Stimulated activated naive CD8-positive, alpha-beta T cell treated with anti-CD3 and anti-CD28 coated beads, Interleukin-15, Interleukin-2, amounts not matched to agents 100 U/mL and 50 U/mL, for 24 hours (primary cell): ENCODE data around the gene SLC16A8.
"Not testable (repeated sequence)": the region's sequence is repeated elsewhere in the genome, so short reads cannot be mapped to it uniquely, and the experiment has no call there.

Experiments used
- ATAC-seq: fragments of 150-1000 bp; cut with Tn5 transposase; one replicate; pipeline ENCODE4 v1.10.0; 2021
- DNase-seq: peaks from one replicate; pipeline ENCODE4 v3.0.0; 2021

The SLC16A8 gene

GRCh38 chr22:38086001-38086845 is 2.2 kb upstream of the SLC16A8 start:
- no peak for DNase-seq
- no peak for ATAC-seq

- ATAC-seq (no peak), DNase-seq (no peak)
Observed at GRCh38 chr22:38085501-38085900, 1.5 kb upstream of the SLC16A8 start.

GRCh38 chr22:38085056-38085455 is 1.1 kb upstream of the SLC16A8 start:
- no peak for ATAC-seq
- DNase-seq, result no peak

GRCh38 chr22:38082986-38083710 is 836 bp downstream of the SLC16A8 start:
- no peak for ATAC-seq

GRCh38 chr22:38081941-38082828 is 1.8 kb downstream of the SLC16A8 start:
- DNase-seq (peak; percentile 21), ATAC-seq (no peak)

More at GRCh38 chr22:38082986-38083710, 836 bp downstream of the SLC16A8 start:
- DNase-seq, result no peak

- ATAC-seq, result no peak
- no peak for DNase-seq
Observed at GRCh38 chr22:38081636-38081940, 2.4 kb downstream of the SLC16A8 start.

GRCh38 chr22:38080850-38081635 is 2.9 kb downstream of the SLC16A8 start:
- ATAC-seq (peak; percentile 30), DNase-seq (peak; percentile 21)

GRCh38 chr22:38080474-38080849 is 3.5 kb downstream of the SLC16A8 start:
- ATAC-seq (no peak), DNase-seq (no peak)

- ATAC-seq, result no peak
- no peak for DNase-seq
Observed at GRCh38 chr22:38079804-38080203, 4.2 kb downstream of the SLC16A8 start.

- DNase-seq, ATAC-seq: not testable (repeated sequence)
Observed at GRCh38 chr22:38079208-38079607, 4.8 kb downstream of the SLC16A8 start.

GRCh38 chr22:38078046-38078840 is 5.7 kb downstream of the SLC16A8 start:
- ATAC-seq, result no peak
- DNase-seq, result no peak

- no peak for ATAC-seq
- DNase-seq, result no peak
Observed at GRCh38 chr22:38077595-38077994, 6.4 kb downstream of the SLC16A8 start.

GRCh38 chr22:38077096-38077495 is 6.9 kb downstream of the SLC16A8 start:
- no peak for DNase-seq
- ATAC-seq, result no peak

GRCh38 chr22:38075961-38076360 is 8.0 kb downstream of the SLC16A8 start:
- no peak for ATAC-seq

GRCh38 chr22:38075105-38075825 is 8.7 kb downstream of the SLC16A8 start:
- ATAC-seq (no peak), DNase-seq (no peak)

More at GRCh38 chr22:38075961-38076360, 8.0 kb downstream of the SLC16A8 start:
- DNase-seq, result no peak

- DNase-seq, result no peak
- ATAC-seq, result no peak
Observed at GRCh38 chr22:38074181-38075104, 9.5 kb downstream of the SLC16A8 start.

- DNase-seq (no peak), ATAC-seq (no peak)
Observed at GRCh38 chr22:38073150-38074130, 10.5 kb downstream of the SLC16A8 start.
